NCI-H2107 (cell line): ENCODE results near the gene SMIM23.
A peak's percentile ranks its signal among the peaks of the same experiment; 100 is the strongest.

Experiments used
- DNase-seq: peaks from one replicate; lab custom pipeline; 2025; lab: John Stamatoyannopoulos, UW

SMIM23 gene

DNA sequence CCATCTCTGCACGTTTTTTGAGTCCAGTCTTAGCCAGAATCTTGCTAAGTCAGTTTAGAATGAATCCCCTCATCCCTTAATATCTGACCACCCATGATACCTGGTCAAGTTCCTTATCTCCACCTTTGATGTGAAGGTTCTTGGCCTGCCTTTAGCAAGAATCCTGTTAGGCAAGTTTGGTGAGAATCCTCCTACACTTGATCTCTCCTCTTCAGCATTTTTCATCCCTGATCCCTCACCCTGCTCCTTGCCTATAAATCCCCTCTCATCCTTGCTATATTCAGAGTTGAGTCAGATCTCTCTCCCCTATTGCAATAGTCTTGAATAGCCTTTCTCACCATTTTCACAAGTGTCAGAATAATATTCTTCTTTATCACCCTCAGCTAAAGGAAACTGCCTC, 31.0 kb downstream of the SMIM23 start:
- no peak for DNase-seq

DNA sequence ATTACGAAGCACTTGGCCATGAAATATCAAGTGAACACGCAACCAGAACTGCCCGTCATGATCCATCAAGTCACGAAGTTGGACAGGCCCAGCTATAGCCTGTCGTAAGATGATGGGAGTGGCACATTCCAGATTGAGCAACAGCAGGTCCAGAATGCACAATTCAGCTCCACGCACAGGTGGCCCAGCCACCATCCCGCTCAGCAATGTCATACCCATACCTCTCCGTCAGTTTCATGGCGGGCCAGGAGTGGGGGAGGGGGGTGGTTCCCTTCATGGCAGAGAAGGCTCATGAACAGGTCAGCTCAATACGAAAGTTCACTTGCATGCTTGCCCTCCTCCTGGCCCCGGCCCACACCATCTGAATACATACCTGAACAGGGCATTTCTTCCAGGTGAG, 34.9 kb downstream of the SMIM23 start:
- no peak for DNase-seq

DNA sequence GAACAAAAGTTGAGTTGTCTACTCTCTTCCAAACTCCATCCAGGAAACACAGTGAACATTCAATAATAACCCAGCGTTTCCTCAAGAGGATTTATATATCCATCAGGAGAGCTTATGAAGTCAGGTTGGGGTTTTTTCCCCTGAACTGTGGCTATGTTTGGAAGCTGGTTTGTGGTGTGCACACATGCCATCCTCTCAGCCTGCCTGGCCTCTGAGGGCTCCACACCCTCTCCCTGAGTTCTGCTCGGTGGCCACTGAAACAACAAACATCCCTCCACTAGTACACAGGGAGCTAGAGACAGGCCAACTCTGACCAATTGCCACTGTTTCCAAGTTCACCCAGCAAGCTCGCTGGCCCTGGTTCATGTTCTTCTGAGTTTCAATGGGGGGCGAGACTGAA, 35.7 kb downstream of the SMIM23 start:
- no peak for DNase-seq

DNA sequence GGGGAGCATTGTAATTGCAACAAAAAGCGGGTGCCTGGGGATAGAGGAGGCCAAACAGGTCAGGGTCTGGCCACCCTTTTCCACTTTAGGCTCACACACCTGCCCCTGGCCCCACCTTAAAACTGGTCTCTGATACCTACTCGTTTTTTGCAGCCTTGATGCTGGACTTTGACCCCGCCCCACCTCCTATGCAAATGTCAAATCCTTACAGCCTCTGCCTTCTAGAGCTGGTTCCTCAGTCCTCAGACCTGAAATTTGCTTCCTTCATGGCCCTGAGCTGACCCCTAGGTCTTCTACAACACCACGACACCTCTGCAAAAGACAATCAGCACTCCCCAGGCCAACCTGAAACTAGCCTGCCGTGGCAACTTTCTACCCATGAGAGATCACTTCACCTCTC, 37.7 kb downstream of the SMIM23 start:
- DNase-seq = no peak

DNA sequence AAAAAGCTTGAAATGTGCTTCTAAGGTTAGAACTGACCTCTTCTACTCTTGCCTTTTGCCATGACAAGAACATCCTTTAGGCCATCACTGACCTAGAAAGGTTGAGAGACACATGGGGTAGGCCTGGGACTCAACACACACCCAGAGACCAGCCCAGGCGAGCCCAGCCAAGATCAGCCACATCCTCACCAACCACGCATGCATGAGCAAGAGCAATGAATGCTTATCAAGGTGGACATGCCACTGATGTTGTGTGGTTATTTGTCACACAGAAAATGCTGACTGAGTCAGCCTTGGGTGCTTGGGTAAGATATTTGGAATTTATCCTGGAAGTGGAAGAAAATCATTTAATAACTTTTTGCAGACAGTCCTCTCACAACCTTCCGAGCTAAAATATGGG, 39.4 kb downstream of the SMIM23 start:
- DNase-seq = no peak

DNA sequence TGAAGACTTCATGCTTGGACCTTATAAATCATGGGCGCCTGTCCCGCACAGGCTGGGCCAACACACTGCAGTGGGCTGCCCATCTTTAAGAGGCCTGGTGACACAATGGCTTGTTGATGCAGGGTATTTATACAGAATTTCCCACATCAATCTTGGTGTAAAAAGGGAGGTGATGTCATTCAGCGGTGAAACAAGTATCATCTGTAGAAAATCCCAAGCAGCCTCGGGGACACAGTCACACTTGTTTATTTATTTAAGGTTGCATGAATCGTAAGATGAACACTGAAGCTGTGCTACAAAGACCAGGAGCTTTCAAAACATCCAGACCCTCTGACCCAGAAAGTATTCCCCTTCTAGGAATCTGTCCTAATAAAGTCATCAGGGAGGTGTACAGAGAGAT, 40.5 kb downstream of the SMIM23 start:
- DNase-seq = no peak

DNA sequence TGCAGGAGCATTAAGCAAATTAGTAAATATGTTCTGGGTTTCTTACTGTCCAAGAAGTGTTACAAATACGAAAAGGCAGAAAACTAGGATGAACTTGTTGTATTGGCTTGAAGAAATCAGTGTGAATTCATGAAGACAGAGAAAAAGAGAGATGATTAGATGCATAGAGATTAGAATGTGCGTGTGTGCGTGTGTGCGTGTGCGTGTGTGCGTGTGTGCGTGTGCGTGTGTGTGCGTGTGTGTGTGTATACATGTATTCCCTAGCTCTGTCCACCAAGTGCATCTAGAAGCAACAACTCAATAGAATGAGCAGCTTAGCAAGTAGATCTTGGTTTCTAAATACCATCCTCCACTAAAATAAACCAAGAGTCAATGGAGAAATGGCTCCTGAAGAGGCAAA, 41.5 kb downstream of the SMIM23 start:
- no peak for DNase-seq

DNA sequence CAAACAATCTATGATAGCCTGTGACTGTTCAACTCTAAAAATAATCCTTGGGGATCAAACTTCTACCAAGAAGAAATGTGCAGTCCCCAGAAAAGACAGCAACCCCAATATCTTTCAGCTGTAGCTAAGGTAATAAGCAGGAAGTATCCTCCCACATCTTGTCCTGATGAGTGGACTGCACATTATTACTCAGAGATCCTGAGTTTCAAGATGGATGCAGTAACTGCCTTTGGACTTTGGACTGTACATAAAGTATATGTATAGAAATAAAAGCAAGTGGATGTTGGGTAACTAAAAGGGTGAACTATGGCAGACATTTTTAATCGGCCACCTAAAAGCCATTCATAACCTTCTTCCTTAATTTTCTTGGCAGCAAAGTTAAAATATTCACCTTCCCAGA, 45.1 kb downstream of the SMIM23 start:
- no peak for DNase-seq

DNA sequence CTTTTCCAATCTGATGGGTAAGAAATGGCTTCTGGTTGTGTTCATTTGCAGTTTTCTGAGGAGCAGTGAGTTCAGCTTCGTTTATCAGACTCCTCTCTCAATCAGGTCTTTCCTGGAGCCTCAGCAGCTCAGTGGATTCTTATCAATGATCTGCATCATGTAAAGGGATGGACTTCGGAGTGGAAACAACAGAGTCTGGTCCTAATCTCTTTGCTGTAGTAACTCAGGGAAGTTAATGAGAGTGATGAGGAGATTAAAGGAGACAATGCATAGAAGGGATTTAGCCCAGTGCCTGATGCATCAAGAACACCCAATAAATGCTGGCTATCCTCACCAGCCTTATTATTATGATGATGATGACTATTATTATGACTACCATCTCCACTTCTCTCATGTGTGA, 47.2 kb downstream of the SMIM23 start:
- DNase-seq = no peak

DNA sequence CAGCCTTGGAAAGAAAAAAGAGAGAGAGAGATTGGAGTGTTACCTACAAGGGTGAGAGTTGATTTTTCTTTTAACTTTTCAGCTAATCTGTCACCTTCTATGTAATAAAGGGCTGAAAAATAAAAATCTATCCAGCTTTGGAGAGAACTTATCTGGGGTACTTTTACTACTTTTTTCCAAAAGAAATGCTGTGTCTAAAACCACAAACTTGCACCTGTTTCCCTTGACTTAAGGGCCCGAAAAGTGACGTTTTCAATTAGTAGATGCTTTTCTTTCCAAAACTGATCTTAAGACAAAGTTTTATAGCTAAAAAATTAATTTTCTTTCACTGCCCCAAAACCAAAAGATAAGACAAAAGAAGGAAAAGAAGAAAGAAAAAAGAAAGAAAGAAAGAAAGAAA, 48.8 kb downstream of the SMIM23 start:
- no peak for DNase-seq

DNA sequence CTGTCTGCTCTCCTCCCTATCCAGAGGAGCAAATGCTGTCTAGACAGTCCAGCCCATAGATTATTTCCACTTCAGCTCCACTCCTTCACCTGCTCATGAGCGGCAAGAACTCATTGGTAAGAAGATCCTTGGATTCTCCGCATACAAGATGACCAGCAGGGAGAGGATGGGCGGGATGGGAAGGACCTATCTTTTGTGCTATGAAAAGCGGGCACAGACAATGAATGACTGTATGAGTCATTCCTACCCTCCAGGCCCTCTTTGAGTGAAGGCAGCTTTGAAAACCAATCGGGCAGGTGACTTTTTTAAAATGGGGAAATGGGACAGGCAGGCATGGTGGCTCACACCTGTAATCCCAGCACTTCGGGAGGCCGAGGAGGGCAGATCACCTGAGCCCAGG, 49.4 kb downstream of the SMIM23 start:
- DNase-seq = no peak

DNA sequence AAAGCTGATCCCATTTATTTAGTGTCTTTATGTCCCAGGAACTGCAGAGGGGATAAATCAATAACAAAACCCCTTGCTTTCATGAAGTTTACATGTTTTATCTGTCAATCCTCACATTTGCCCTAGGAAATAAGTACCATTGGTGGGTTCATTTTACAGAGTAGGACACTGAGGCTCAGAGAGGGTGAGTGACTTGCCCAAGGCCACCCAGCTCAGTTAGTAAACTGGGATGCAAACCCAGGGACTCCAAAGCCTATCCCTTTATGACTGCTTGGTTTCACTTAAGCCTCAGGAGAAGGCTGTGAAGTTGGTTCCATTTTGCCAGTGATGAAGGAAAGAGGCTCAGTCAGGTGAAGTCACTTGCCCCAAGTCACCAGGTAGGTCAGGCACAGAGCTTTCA, 51.9 kb downstream of the SMIM23 start:
- no peak for DNase-seq

DNA sequence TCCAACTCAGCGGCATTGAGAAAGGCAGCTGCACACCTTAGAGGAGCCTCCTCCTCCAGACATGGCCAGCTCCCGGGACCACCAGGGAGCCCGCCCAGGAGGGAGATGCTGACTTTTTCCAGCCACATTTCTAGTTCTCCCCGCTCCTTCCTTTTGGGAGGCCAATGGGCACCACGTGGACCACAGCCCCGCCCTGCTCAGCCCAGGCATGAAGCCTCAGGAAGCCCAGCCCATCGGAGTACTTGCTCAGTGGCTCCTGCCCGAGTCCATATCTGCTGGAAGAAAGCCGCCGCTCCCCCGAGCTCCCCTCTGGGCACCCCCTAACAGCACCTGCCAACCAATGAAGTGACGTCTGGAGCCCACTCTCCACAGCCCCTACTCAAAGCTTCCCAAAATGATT, 52.4 kb downstream of the SMIM23 start:
- no peak for DNase-seq

DNA sequence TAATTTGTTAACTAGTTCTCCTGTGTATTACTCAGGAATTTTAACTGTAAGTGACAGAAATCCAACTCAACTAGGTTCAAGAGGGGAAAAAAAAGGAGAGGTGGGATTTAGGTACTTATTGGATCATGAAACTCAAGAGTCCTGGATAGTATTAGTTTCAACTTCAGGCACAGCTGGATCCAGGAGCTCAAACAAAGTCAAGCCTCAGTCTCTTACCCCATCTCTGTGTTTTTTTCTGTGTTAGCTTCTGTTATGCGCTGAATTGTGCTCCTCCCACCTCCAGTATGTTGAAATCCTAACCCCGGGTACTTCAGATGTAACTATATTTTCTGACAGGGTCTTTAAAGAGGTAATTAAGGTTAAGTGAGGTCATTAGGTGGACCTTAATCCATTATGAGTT, 53.5 kb downstream of the SMIM23 start:
- DNase-seq = no peak

DNA sequence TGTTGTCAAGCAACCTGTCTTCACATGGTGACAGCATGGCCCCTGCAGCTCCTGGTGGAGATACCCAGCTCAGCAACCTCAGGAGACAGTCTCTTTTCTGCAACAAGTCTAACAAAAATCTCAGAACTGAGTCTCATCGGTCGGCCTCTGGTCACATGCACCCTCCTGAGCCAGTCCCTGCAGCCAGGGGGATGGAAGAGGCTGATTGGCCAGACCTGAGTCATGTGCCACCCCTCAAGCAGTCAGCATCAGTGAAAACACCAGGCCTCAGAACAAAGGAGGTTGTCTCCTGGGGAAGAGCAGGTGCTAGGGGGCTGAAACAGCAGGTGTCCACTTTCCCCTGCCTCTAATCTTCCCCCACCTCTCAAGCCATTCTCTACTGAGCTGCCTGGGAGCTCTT, 54.4 kb downstream of the SMIM23 start:
- peak; percentile 11 for DNase-seq
